Stimulated activated CD8-positive, alpha-beta memory T cell treated with anti-CD3 and anti-CD28 coated beads, Interleukin-12 subunit alpha, Interleukin-12 subunit beta, amount 100 ng/mL, for 24 hours (primary cell): ENCODE results near the gene RAD52.

ENCODE experiments used
- DNase-seq: peaks from one replicate; pipeline ENCODE4 v3.0.0-alpha.2; 2020; ENCODE audit errors: extremely low read depth

Gene RAD52

GRCh38 chr12:870378-870777 lies 79.1 kb downstream of the RAD52 start:
- DNase-seq, result no peak

DNA sequence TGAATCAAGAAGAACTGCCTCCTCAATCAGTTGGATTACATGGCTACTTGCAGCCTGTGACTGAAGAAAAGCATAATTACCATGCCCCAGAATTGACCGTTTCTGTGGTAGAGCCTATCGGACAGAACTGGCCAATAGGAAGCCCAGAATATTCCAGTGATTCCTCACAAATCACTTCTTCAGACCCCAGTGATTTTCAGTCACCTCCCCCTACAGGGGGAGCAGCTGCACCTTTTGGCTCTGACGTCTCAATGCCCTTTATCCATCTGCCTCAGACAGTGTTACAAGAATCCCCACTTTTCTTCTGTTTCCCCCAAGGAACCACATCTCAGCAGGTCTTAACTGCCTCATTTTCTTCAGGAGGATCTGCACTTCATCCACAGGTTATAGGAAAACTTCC lies 80.8 kb downstream of the RAD52 start:
- DNase-seq, result no peak

GRCh38 chr12:867905-868304 lies 81.6 kb downstream of the RAD52 start:
- no peak for DNase-seq

DNA sequence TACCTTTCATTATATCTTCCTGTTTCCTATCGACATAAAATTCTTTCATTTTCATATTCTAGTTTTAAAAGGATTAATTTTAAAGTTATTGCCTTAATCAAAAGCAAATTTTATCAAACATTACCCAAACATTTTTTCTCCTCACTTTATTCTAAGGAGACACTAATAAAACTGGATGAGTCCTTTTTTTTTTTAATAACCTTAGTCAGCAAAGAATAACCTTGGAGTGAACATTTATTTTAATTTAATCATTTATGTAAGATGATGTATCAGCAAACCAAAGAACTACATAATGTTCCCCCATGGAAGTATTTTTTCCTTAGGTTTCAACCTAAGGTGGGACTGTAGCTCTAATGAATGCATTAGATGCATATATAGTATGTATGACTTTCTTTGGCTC lies 83.9 kb downstream of the RAD52 start:
- DNase-seq, result no peak

GRCh38 chr12:863285-863684 lies 86.2 kb downstream of the RAD52 start:
- DNase-seq, result no peak

GRCh38 chr12:862303-862911 lies 87.1 kb downstream of the RAD52 start:
- no peak for DNase-seq
